RPMI7951 (cell line): ENCODE data around the gene PBX1. TPM values are rescaled to one million over a fixed set of nuclear protein-coding genes. Genes with fewer than 3 reads are reported as not detected.

ENCODE experiments used
- DNase-seq: peaks from one replicate; pipeline ENCODE4 v3.0.0-alpha.2; 2012; ENCODE audit warnings: low read depth
- total RNA-seq: library from RNA; depleted of rRNA; stranded (reverse); fragments of >200 nt; shearing (Covaris generic); gene quantifications from 2 replicates; pipeline ENCODE4 v1.2.3, GENCODE V29; 2014

The PBX1 gene
- total RNA-seq, 1 experiment from 2014 or later = 2.4 TPM

- no peak for DNase-seq
These were observed 4.9 kb downstream of the PBX1 start for GRCh38 chr1:164563721-164564360.

GRCh38 chr1:164564378-164564777, 5.4 kb downstream of the PBX1 start:
- no peak for DNase-seq

- DNase-seq = no peak
These were observed 6.4 kb downstream of the PBX1 start for GRCh38 chr1:164565357-164565756.

GRCh38 chr1:164567774-164568173, 8.8 kb downstream of the PBX1 start:
- no peak for DNase-seq

GRCh38 chr1:164569241-164569640, 10.3 kb downstream of the PBX1 start:
- DNase-seq = no peak

GRCh38 chr1:164569866-164570265, 10.9 kb downstream of the PBX1 start:
- DNase-seq = no peak

GRCh38 chr1:164571333-164571732, 12.3 kb downstream of the PBX1 start:
- no peak for DNase-seq

GRCh38 chr1:164575356-164575886, 16.4 kb downstream of the PBX1 start:
- DNase-seq = no peak

GRCh38 chr1:164576291-164577271, 17.6 kb downstream of the PBX1 start:
- no peak for DNase-seq

- DNase-seq = no peak
These were observed 18.3 kb downstream of the PBX1 start for GRCh38 chr1:164577291-164577690.

- DNase-seq = no peak
These were observed 19.7 kb downstream of the PBX1 start for GRCh38 chr1:164578479-164579200.

- DNase-seq = no peak
These were observed 20.4 kb downstream of the PBX1 start for GRCh38 chr1:164579381-164579780.

- DNase-seq = no peak
These were observed 22.8 kb downstream of the PBX1 start for GRCh38 chr1:164581762-164582161.

GRCh38 chr1:164583196-164583595, 24.2 kb downstream of the PBX1 start:
- no peak for DNase-seq

- no peak for DNase-seq
These were observed 25.0 kb downstream of the PBX1 start for GRCh38 chr1:164583835-164584539.

- no peak for DNase-seq
These were observed 27.6 kb downstream of the PBX1 start for GRCh38 chr1:164586591-164586990.

- no peak for DNase-seq
These were observed 28.9 kb downstream of the PBX1 start for GRCh38 chr1:164587617-164588501.

GRCh38 chr1:164588516-164589341, 29.7 kb downstream of the PBX1 start:
- peak; percentile 33 for DNase-seq

GRCh38 chr1:164589408-164589807, 30.4 kb downstream of the PBX1 start:
- no peak for DNase-seq
